Peyer's patch (tissue), 4 donors: ENCODE measurements around the gene KIF26B. TPM values are rescaled to one million over a fixed set of nuclear protein-coding genes. Genes with fewer than 3 reads are reported as not detected.

Experiments used
- DNase-seq, 3 donors: peaks; one replicate each; pipeline ENCODE4 v3.0.0-alpha.2; 2017 to 2019
- H3K27ac ChIP-seq, 4 donors: fragments of 200-600 bp; sonication (generic); one replicate each; pipeline ENCODE4 v1.5.1; 2016 to 2019
- H3K27me3 ChIP-seq, 2 donors: fragments of 200-600 bp; sonication (generic); one replicate each; pipeline ENCODE4 v1.5.1; 2019
- H3K36me3 ChIP-seq, 3 donors: fragments of 200-600 bp; sonication (generic); one replicate each; pipeline ENCODE4 v1.5.1; 2016 to 2019
- H3K4me1 ChIP-seq, 4 donors: fragments of 200-600 bp; sonication (generic); one replicate each; pipeline ENCODE4 v1.5.1; 2016 to 2019
- H3K4me3 ChIP-seq, 4 donors: fragments of 200-600 bp; sonication (generic); 1 replicate in 3 of 4; 2 replicates in 1 of 4; pipeline ENCODE4 v1.5.1; 2016 to 2019; ENCODE audit warnings: mild to moderate bottlenecking in 1 of 4
- H3K9me3 ChIP-seq, 4 donors: fragments of 200-600 bp; sonication (generic); one replicate each; pipeline ENCODE4 v1.5.1; 2016 to 2019; ENCODE audit warnings: mild to moderate bottlenecking in 1 of 4
- POLR2A ChIP-seq, 2 donors: fragments of 450-650 bp; IDR thresholded peaks; one replicate each; pipeline ENCODE4 v1.5.1; 2017; ENCODE audit warnings: antibody characterized with exemption in 2 of 2, mild to moderate bottlenecking in 2 of 2, moderate library complexity in 2 of 2
- total RNA-seq, 4 donors: library from RNA; depleted of rRNA; stranded (reverse); fragments of >200 nt; gene quantifications; one replicate each; pipeline ENCODE4 v1.1.0, GENCODE V29; 2016
- TF ChIP-seq, protein P1 (sequence below), 6 experiments: fragments of 450-650 bp in 4 of 6; fragments of 200-600 bp in 2 of 6; sonication (generic) in 1 of 6; IDR thresholded peaks; one replicate each; pipeline ENCODE4 v1.5.1; 2017 to 2019; ENCODE audit warnings: antibody characterized with exemption in 6 of 6, mild to moderate bottlenecking in 3 of 6, moderate library complexity in 1 of 6

Gene KIF26B
- total RNA-seq, 4 donors from 2014 or later, result 0.70 to 1.6 (median 1.1) TPM

DNA sequence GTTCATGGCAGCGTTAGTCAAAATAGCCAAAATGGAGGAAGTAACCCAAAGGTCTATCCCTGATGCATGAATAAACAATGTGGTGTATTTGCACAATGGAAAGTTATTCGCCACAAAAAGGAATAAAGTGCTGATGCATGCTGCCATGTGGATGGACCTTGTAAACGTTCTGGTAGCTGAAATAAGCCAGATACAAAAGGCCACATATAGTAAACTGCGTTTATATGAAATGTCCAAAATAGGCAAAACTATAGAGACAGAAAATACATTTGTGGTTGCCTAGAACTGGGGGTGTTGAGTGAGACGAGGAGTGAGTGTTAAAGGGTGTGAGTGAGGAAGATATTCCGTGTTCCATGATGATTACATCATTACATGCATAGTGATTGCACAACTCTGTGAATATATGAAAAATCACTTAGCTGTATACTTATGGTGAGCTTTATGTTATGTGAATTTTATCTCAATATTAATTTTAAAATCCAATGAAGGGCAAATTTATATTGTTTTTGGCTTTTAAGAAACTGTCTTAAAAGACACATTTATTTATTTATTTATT, 321.3 kb downstream of the KIF26B start:
- DNase-seq, result no peak
- H3K36me3 ChIP-seq, result no peaks in the 10 kb centered on the region
- H3K9me3 ChIP-seq, result no peaks in the 10 kb centered on the region
- no peaks in the 10 kb centered on the region for H3K27me3 ChIP-seq
- TF ChIP-seq POLR2A (IDR thresholded peaks at IDR 0.05), result no peak
- TF ChIP-seq, protein P1, sequence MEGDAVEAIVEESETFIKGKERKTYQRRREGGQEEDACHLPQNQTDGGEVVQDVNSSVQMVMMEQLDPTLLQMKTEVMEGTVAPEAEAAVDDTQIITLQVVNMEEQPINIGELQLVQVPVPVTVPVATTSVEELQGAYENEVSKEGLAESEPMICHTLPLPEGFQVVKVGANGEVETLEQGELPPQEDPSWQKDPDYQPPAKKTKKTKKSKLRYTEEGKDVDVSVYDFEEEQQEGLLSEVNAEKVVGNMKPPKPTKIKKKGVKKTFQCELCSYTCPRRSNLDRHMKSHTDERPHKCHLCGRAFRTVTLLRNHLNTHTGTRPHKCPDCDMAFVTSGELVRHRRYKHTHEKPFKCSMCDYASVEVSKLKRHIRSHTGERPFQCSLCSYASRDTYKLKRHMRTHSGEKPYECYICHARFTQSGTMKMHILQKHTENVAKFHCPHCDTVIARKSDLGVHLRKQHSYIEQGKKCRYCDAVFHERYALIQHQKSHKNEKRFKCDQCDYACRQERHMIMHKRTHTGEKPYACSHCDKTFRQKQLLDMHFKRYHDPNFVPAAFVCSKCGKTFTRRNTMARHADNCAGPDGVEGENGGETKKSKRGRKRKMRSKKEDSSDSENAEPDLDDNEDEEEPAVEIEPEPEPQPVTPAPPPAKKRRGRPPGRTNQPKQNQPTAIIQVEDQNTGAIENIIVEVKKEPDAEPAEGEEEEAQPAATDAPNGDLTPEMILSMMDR (IDR thresholded peaks at IDR 0.05), result no peak
- H3K4me3 ChIP-seq, result no peak overlapping the region
- H3K4me1 ChIP-seq, result no peaks in the 10 kb centered on the region
- no peak overlapping the region for H3K27ac ChIP-seq

DNA sequence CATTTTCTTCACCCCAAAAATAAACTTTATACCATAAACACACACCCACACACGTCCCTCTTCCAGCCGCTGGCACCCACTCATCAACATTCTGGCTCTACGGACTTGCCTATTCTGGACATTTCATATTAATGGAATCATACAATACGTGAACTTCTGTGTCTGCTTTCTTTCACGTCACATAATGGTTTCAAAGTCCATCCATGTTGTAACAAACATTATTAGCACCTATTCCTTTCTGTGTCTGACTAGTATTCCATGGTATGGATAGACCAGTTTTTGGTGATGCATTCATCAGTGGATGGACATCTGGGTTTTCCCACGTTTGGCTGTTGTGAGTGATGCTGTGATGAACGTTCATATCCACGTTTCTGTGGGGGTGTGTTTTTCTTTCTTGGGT, 323.2 kb downstream of the KIF26B start:
- no peak overlapping the region for H3K27ac ChIP-seq
- DNase-seq, result no peak

DNA sequence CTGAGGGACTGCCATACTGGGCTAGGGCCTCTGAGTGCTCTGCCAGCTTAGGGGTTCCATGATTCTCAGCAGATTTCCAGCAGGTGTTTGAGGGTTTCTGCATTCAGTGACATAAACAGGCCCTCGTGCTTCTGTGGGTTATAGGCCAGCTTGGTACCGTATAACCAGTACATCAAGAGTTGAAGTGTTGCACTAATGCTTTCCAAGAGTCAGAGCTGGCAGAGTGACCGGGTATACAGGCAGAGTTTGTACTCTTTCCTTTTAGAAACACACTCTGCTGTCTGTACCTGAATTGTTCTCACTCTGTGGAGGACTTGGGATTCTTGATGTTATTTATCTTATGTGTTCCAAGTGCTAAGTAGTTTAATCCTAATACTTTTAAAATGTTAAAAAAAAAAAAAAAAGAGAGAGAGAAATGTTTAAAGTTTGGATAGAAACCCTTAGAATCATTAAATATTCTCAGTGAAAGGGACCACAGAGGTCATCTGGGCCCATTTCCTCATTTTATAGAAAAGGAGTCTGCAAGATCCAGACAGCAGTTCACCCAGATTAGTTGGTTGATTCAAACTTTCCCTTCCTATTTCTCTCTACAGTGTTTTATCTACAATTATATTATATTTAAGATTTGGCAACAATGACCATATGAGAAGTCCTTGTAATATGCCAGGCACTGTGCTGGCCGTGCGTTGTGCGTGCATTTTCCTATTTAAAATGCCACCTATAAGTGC, 325.8 kb downstream of the KIF26B start:
- no peaks in the 10 kb centered on the region for H3K27me3 ChIP-seq

More for the DNA sequence above, 323.2 kb downstream of the KIF26B start:
- TF ChIP-seq, protein P1 (IDR thresholded peaks at IDR 0.05), result no peak
- TF ChIP-seq POLR2A (IDR thresholded peaks at IDR 0.05), result no peak
- no peak overlapping the region for H3K4me3 ChIP-seq
- H3K36me3 ChIP-seq, result no peaks in the 10 kb centered on the region
- H3K27me3 ChIP-seq, result no peaks in the 10 kb centered on the region
- H3K4me1 ChIP-seq, result no peaks in the 10 kb centered on the region
- no peaks in the 10 kb centered on the region for H3K9me3 ChIP-seq

DNA sequence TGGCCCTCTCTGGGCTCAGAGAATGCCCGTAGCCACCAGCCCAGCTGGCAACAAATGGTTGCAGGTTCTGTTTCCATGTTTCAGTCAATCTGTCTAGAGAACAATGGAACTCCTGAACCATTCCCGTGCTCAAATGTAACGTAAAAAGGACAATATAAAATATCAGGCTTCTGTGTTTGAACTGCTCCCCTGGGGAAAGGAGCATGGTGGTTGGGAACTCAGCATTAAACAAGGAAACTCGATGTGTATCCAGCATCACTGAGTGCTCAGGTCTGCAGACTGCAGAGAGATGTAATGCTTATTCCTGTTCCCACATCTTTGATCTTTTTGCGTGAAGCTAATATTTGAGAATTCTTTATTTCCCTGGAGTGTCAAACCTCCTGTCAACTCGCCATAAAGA, 326.5 kb downstream of the KIF26B start:
- no peaks in the 10 kb centered on the region for H3K27me3 ChIP-seq
- no peaks in the 10 kb centered on the region for H3K36me3 ChIP-seq
- DNase-seq, result no peak
- H3K9me3 ChIP-seq, result no peaks in the 10 kb centered on the region
- no peak overlapping the region for H3K4me3 ChIP-seq
- H3K27ac ChIP-seq, result no peak overlapping the region
- H3K4me1 ChIP-seq, result no peaks in the 10 kb centered on the region
- TF ChIP-seq, protein P1 (IDR thresholded peaks at IDR 0.05), result no peak
- TF ChIP-seq POLR2A (IDR thresholded peaks at IDR 0.05), result no peak

More for the DNA sequence above, 325.8 kb downstream of the KIF26B start:
- no peaks in the 10 kb centered on the region for H3K4me1 ChIP-seq
- no peak for DNase-seq
- no peaks in the 10 kb centered on the region for H3K36me3 ChIP-seq
- no peak overlapping the region for H3K4me3 ChIP-seq
- H3K27ac ChIP-seq, result no peak overlapping the region
- no peaks in the 10 kb centered on the region for H3K9me3 ChIP-seq
- no peak for TF ChIP-seq POLR2A (IDR thresholded peaks at IDR 0.05)
- TF ChIP-seq, protein P1 (IDR thresholded peaks at IDR 0.05), result no peak

DNA sequence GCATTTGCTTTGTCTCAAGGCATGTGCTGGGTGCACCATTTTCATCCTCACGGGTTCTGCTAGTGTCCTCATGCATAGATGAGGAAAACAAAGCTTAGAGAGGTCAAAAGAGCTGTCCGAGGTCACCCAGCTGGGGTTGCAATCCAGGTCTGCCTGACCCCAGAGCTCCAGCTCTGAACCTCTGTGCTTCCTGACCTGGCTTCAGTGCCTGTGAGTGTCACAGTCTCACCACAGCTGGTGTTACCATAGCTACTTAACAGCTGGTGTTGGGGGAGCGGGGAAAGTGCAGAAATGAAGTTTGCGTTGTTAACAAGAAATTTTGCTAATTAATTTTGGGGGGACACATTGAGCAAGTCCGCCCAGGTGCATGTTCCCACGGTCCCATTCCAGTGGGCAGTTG, 328.5 kb downstream of the KIF26B start:
- H3K9me3 ChIP-seq, result no peaks in the 10 kb centered on the region
- H3K27ac ChIP-seq, result no peak overlapping the region
- no peak overlapping the region for H3K4me3 ChIP-seq
- no peaks in the 10 kb centered on the region for H3K27me3 ChIP-seq
- no peaks in the 10 kb centered on the region for H3K4me1 ChIP-seq
- no peak for DNase-seq
- H3K36me3 ChIP-seq, result no peaks in the 10 kb centered on the region
- TF ChIP-seq POLR2A (IDR thresholded peaks at IDR 0.05), result no peak
- TF ChIP-seq, protein P1 (IDR thresholded peaks at IDR 0.05), result no peak
